Jurkat, Clone E6-1 (cell line): ENCODE results near the gene CBX3.
"Not testable (repeated sequence)": the region's sequence is repeated elsewhere in the genome, so short reads cannot be mapped to it uniquely, and the experiment has no call there.

ENCODE experiments used
- DNase-seq: peaks from one replicate; pipeline ENCODE4 v3.0.0-alpha.2; 2011; ENCODE audit warnings: low read depth, low spot score
- H3K4me3 ChIP-seq: 2 replicates; pipeline ENCODE4 v1.5.1; 2011; ENCODE audit warnings: mild to moderate bottlenecking, low read length, control low read depth, moderate library complexity

The CBX3 gene

DNA sequence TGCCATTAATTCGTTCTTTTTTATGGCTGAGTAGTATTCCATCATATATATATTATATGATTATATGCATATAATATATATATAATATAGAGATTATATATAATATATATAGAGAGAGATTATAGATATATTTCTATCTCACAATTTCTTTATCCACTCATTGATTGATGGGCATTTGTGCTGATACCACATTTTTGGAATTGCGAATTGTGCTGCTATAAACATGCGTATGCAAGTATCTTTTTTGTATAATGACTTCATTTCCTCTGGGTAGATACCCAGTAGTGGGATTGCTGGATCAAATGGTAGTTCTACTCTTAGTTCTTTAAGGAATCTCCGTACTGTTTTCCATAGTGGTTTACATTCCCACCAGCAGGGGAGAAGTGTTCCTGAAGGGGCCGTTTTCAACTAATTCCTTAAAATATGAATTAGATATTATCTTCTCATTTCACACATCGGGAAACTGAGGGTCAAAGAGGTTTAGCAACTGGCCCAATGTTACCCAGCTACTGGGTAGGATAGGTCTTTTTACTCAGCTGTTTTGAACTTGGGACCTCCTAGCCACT is 33.0 kb upstream of the CBX3 start:
- H3K4me3 ChIP-seq, result no peak overlapping the region
- no peak for DNase-seq

- no peak for DNase-seq
- no peak overlapping the region for H3K4me3 ChIP-seq
Observed at GRCh38 chr7:26169271-26169670, 32.3 kb upstream of the CBX3 start.

DNA sequence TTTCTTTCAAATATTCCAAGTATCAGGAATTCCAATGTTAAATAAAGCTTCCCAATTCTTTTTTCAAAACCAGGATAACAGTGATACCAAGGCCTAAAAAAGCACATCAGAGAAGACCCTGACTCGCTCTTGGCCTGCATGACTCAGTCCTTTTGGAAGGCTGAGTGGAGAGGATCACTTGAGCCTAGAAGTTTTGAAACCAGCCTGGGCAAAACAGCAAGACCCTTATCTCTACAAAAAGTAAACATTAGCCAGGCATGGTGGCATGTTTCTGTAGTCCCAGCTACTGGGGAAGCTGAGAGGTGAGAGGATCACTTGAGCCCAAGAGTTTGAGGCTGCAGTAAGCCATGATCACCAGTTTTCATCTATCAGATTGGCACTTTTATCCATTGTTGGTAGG is 30.9 kb upstream of the CBX3 start:
- no peak overlapping the region for H3K4me3 ChIP-seq
- no peak for DNase-seq

- no peak overlapping the region for H3K4me3 ChIP-seq
- DNase-seq, result no peak
Observed at GRCh38 chr7:26171601-26172000, 29.9 kb upstream of the CBX3 start.

- no peak for DNase-seq
- H3K4me3 ChIP-seq, result no peak overlapping the region
Observed at GRCh38 chr7:26172048-26172447, 29.5 kb upstream of the CBX3 start.

DNA sequence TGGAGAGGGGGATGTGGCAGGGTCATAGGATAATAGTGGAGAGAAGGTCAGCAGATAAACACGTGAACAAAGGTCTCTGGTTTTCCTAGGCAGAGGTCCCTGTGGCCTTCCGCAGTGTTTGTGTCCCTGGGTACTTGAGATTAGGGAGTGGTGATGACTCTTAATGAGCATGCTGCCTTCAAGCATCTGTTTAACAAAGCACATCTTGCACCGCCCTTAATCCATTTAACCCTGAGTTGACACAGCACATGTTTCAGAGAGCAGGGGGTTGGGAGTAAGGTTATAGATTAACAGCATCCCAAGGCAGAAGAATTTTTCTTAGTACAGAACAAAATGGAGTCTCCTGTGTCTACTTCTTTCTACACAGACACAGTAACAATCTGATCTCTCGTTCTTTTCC is 25.6 kb upstream of the CBX3 start:
- not testable (repeated sequence) for H3K4me3 ChIP-seq, DNase-seq

GRCh38 chr7:26176696-26177095 is 24.8 kb upstream of the CBX3 start:
- not testable (repeated sequence) for H3K4me3 ChIP-seq

DNA sequence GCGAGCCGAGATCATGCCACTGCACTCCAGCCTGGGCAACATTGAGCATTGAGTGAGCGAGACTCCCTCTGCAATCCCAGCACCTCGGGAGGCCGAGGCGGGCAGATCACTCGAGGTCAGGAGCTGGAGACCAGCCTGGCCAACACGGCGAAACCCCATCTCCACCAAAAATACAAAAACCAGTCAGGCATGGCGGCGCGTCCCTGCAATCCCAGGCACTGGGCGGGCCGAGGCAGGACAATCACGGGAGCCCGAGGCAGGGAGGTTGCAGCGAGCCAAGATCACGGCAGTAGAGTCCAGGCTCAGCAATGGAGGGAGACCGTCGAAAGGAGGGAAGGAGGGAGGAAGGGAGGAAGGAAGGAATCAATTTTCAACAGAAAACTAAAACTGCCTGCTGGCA is 24.3 kb upstream of the CBX3 start:
- not testable (repeated sequence) for DNase-seq, H3K4me3 ChIP-seq

More at GRCh38 chr7:26176696-26177095, 24.8 kb upstream of the CBX3 start:
- DNase-seq, result not testable (repeated sequence)

GRCh38 chr7:26178272-26178960 is 23.1 kb upstream of the CBX3 start:
- DNase-seq, result no peak
- no peak overlapping the region for H3K4me3 ChIP-seq

DNA sequence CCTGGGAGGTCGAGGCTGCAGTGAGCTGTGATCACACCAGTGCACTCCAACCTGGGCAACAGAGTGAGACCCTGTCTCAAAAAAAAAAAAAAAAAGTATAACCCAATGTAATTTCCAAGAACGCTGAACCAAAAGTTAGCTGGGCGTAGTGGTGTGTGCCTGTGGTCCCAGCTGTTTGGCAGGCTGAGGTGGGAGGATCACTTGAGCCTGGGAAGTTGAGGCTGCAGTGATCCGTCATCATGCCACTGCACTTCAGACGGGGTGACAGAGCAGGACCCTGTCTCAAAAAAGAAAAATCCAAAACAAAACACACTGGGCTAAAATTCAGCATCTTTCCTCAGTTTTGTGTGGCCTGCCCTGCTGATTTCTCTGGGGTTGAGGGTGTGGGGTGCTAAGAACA is 22.1 kb upstream of the CBX3 start:
- DNase-seq, result no peak

GRCh38 chr7:26179826-26180497 is 21.6 kb upstream of the CBX3 start:
- DNase-seq, result no peak
- no peak overlapping the region for H3K4me3 ChIP-seq

More for the DNA sequence above, 22.1 kb upstream of the CBX3 start:
- no peak overlapping the region for H3K4me3 ChIP-seq

- H3K4me3 ChIP-seq, result no peak overlapping the region
- DNase-seq, result no peak
Observed at GRCh38 chr7:26180792-26181198, 20.8 kb upstream of the CBX3 start.

DNA sequence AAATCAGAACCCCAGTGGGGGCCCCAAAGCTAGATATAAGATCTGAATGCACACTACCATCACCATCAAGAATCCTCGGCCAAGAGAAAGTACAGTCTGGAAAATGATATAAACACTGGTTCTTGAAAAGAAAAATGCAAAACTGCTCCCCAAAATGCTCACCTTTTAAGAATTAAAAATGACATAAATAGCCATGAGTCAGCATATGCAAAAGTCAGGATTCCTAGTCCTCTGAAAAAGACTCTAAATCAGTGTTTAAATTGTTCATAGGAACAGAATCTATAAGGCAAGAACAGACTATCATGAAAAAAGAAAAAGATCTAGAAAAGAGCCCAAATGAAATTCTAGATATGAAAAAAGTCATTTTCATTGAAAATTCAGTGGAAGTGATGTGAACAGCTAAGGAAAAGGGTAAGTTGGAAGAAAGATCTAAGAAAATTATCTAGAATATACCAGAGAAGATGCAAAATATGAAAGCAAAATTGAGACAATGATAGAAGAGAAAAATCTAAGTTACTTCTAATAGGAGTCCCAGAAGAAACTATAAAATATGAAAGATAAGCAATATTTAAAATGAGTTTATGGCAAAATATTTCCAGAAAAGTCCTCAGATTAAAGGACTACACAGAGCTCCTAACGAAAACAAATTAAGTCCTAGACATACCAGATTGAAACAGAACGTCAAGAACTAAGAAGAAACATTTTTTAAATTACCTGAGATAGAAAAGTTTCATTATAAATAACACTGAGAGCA is 19.9 kb upstream of the CBX3 start:
- no peak overlapping the region for H3K4me3 ChIP-seq
- DNase-seq, result no peak

- DNase-seq, result no peak
- no peak overlapping the region for H3K4me3 ChIP-seq
Observed at GRCh38 chr7:26182283-26182682, 19.3 kb upstream of the CBX3 start.

DNA sequence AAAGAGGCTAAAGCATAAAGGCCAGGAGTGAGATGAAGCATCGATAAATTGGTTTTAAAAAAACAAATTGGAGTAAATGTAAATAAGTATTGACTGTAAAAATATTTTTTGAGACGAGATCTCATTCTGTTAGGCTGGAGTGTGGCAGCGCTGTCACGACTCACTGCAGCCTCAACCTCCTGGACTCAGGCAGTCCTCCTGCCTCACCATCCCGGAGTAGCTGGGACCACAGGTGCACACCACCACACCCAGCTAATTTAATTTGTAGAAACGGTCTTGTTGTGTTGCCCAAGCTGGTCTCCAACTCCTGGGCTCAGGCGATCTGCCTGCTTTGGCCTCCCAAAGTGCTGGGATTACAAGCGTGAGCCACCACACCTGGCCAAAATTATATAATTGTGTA is 18.8 kb upstream of the CBX3 start:
- no peak overlapping the region for H3K4me3 ChIP-seq
- no peak for DNase-seq

DNA sequence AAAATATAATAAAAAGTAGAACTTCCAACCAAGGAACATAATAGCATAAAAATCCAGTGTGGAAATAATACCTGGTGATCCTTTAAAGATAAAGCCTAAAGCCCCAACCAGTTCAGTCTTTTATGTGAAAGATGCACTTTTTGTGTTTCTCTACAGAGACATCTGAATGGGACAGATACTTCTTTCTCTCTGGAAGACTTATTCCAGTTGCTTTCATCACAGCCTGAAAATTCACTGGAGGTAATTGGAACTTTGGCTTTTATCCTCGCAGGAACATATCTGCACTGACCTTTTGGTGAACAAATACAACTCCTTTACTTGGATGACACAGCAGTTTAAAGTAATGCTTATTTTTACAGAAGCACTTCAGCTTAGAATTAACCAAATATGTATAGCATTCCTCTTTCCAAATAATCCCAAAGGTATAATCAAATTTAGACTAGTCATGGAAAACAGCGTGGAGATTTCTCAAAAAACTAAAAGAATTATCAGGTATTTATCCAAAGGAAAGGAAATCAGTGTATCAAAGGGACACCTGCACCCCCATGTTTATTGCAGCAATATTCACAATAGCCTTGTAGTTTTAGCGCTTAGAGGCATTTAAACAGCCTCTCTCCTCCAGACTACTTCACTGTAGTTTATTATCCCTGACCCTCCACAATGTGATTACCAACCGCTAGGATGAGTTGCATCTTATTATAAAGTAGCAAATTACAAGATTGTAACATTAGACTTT is 17.8 kb upstream of the CBX3 start:
- no peak for DNase-seq
- H3K4me3 ChIP-seq, result no peak overlapping the region

DNA sequence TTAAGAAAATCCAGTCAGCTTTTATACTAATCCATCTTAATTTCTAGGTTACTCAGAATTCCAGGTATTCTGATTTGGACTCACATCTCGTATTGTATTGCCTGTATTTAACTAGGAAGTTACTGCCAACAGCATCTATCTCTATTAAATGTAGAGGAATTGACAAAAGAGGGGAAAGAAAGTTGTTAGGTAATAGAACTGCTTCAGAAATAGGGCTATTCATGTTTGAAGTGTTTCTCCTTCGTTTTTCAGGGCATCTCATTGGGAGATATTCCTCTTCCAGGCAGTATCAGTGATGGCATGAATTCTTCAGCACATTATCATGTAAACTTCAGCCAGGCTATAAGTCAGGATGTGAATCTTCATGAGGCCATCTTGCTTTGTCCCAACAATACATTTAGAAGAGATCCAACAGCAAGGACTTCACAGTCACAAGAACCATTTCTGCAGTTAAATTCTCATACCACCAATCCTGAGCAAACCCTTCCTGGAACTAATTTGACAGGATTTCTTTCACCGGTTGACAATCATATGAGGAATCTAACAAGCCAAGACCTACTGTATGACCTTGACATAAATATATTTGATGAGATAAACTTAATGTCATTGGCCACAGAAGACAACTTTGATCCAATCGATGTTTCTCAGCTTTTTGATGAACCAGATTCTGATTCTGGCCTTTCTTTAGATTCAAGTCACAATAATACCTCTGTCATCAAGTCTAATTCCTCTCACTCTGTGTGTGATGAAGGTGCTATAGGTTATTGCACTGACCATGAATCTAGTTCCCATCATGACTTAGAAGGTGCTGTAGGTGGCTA is 17.1 kb upstream of the CBX3 start:
- not testable (repeated sequence) for DNase-seq, H3K4me3 ChIP-seq

- no peak for DNase-seq
- no peak overlapping the region for H3K4me3 ChIP-seq
Observed at GRCh38 chr7:26185131-26185843, 16.3 kb upstream of the CBX3 start.
